Measurements from ENCODE around the gene FN3K. TPM values are rescaled to one million over a fixed set of nuclear protein-coding genes. Genes with fewer than 3 reads are reported as not detected.
A peak's percentile ranks its signal among the peaks of the same experiment; 100 is the strongest.
"Not testable (repeated sequence)": the region's sequence is repeated elsewhere in the genome, so short reads cannot be mapped to it uniquely, and the experiment has no call there.

The FN3K gene
- total RNA-seq, 1 donor from 2014 or later = 40.6 TPM

GRCh38 chr17:82776454-82776853 lies 41.0 kb downstream of the FN3K start:
- Mint-ChIP-seq H3K4me1 (ENCODE audit: low read depth) (peaks cover 2% of the 10 kb centered on the region), H3K9me3 (ENCODE audit: low read depth) (peaks cover 4% of the 10 kb centered on the region), H3K27me3 (no peaks in the 10 kb centered on the region), H3K4me3 (ENCODE audit: low read depth) (no peak overlapping the region), H3K36me3 (ENCODE audit: insufficient read depth) (peaks cover 26% of the 10 kb centered on the region), H3K27ac (no peak overlapping the region)
- TF ChIP-seq CTCF (IDR thresholded peaks at IDR 0.05; ENCODE audit: unreplicated experiment) = no peak
- DNase-seq (ENCODE audit: low spot score, unreplicated experiment) = no peak

- peak; percentile 43 for TF ChIP-seq CTCF (IDR thresholded peaks at IDR 0.05; ENCODE audit: unreplicated experiment)
- not testable (repeated sequence) for H3K27me3 Mint-ChIP-seq; H3K4me3 Mint-ChIP-seq (ENCODE audit: low read depth); H3K27ac Mint-ChIP-seq; H3K4me1 Mint-ChIP-seq (ENCODE audit: low read depth); H3K9me3 Mint-ChIP-seq (ENCODE audit: low read depth); DNase-seq (ENCODE audit: low spot score, unreplicated experiment)
- peaks cover 17% of the 10 kb centered on the region for H3K36me3 Mint-ChIP-seq (ENCODE audit: insufficient read depth)
Measured at GRCh38 chr17:82777778-82778375, 42.5 kb downstream of the FN3K start.

- Mint-ChIP-seq H3K4me3 (ENCODE audit: low read depth) (no peak overlapping the region), H3K36me3 (ENCODE audit: insufficient read depth) (peaks cover 8% of the 10 kb centered on the region), H3K27me3 (no peaks in the 10 kb centered on the region), H3K27ac (no peak overlapping the region), H3K9me3 (ENCODE audit: low read depth) (peaks cover 4% of the 10 kb centered on the region), H3K4me1 (ENCODE audit: low read depth) (peaks cover 6% of the 10 kb centered on the region)
- no peak for DNase-seq (ENCODE audit: low spot score, unreplicated experiment)
- no peak for TF ChIP-seq CTCF (IDR thresholded peaks at IDR 0.05; ENCODE audit: unreplicated experiment)
Measured at GRCh38 chr17:82779541-82779940, 44.1 kb downstream of the FN3K start.

- H3K27ac Mint-ChIP-seq = no peak overlapping the region
- TF ChIP-seq CTCF (IDR thresholded peaks at IDR 0.05; ENCODE audit: unreplicated experiment) = no peak
- H3K27me3 Mint-ChIP-seq = no peaks in the 10 kb centered on the region
- H3K36me3 Mint-ChIP-seq (ENCODE audit: insufficient read depth) = peaks cover 8% of the 10 kb centered on the region
- DNase-seq (ENCODE audit: low spot score, unreplicated experiment) = no peak
- no peak overlapping the region for H3K4me3 Mint-ChIP-seq (ENCODE audit: low read depth)
- H3K9me3 Mint-ChIP-seq (ENCODE audit: low read depth) = peaks cover 4% of the 10 kb centered on the region
- peaks cover 6% of the 10 kb centered on the region for H3K4me1 Mint-ChIP-seq (ENCODE audit: low read depth)
Measured at GRCh38 chr17:82780195-82780594, 44.8 kb downstream of the FN3K start.

- Mint-ChIP-seq H3K27me3 (no peaks in the 10 kb centered on the region), H3K36me3 (ENCODE audit: insufficient read depth) (peaks cover 10% of the 10 kb centered on the region), H3K27ac (no peak overlapping the region), H3K4me1 (ENCODE audit: low read depth) (peaks cover 6% of the 10 kb centered on the region), H3K4me3 (ENCODE audit: low read depth) (no peak overlapping the region), H3K9me3 (ENCODE audit: low read depth) (peaks cover 4% of the 10 kb centered on the region)
- no peak for DNase-seq (ENCODE audit: low spot score, unreplicated experiment)
- no peak for TF ChIP-seq CTCF (IDR thresholded peaks at IDR 0.05; ENCODE audit: unreplicated experiment)
Measured at GRCh38 chr17:82780971-82781893, 45.8 kb downstream of the FN3K start.

Measured in progenitor cell of endocrine pancreas (in vitro differentiated cells).